Measurements from ENCODE around the gene UQCC3. TPM values are rescaled to one million over a fixed set of nuclear protein-coding genes. Genes with fewer than 3 reads are reported as not detected.

The UQCC3 gene
- total and polyA plus RNA-seq, 2 experiments from 2014 or later: 5.9 to 14.5 TPM

DNA sequence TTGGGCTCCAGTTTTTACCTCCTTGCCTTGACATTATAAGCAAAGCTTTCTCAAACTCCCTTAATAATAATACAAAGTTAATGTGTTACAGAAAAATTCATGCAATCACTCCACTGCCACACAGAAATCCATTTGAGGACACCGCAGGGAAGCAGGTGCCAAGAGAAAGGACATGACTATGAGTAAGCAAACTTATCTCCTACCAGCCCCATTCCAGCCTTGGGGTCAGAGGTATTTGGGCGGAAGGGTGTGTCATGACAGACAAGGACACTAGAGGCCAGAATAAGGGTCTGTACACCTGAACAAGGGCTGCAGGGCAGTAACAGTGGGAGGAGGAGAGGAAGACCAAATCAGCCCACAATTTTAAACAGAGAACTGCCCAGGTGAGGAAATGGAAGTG lies 41.9 kb downstream of the UQCC3 start:
- peaks cover 53% of the 10 kb centered on the region for H3K79me2 ChIP-seq (ENCODE audit: insufficient read depth)
- peak overlapping the region; percentile 18; the same call in 1 of the 2 replicates for H3K27ac ChIP-seq
- TF ChIP-seq EZH2 (IDR thresholded peaks at IDR 0.05; ENCODE audit: insufficient read depth, poor library complexity, severe bottlenecking): no peak
- H3K36me3 ChIP-seq (ENCODE audit: low read depth): peaks cover 60% of the 10 kb centered on the region
- WGBS, 2 experiments (ENCODE audit: low coverage in 1 of 2, low lambda C conversion rate in 2 of 2, missing lambda C conversion rate in 2 of 2): 94 to 98% methylated on average over 2 of the region's 2 CpGs
- no peak overlapping the region for H3K9ac ChIP-seq
- DNase-seq: no peak
- no peaks in the 10 kb centered on the region for H3K27me3 ChIP-seq (replicated peaks; ENCODE audit: insufficient read depth)
- no peak overlapping the region for H3K4me3 ChIP-seq
- in situ Hi-C loops (cut with MboI): no loop called here
- no peaks in the 10 kb centered on the region for H3K9me2 ChIP-seq (ENCODE audit: insufficient read depth)
- H3K4me2 ChIP-seq (ENCODE audit: unreplicated experiment): no peak overlapping the region
- H2AFZ ChIP-seq: no peak overlapping the region
- peaks cover 75% of the 10 kb centered on the region for H3F3A ChIP-seq (ENCODE audit: insufficient read depth)
- peaks cover 9% of the 10 kb centered on the region for H3K4me1 ChIP-seq (ENCODE audit: insufficient read depth)
- H3K9me3 ChIP-seq (ENCODE audit: low read depth): no peaks in the 10 kb centered on the region
- no peaks in the 10 kb centered on the region for H4K20me1 ChIP-seq (ENCODE audit: insufficient read depth)

- H3K27me3 ChIP-seq (replicated peaks; ENCODE audit: insufficient read depth): no peaks in the 10 kb centered on the region
- 62 to 67% methylated on average over 24 of the region's 24 CpGs for WGBS, 2 experiments (ENCODE audit: low coverage in 1 of 2, low lambda C conversion rate in 2 of 2, missing lambda C conversion rate in 2 of 2)
- TF ChIP-seq EZH2phosphoT487 (IDR thresholded peaks at IDR 0.05; ENCODE audit: insufficient read depth, low read depth) (no peak), EZH2 (IDR thresholded peaks at IDR 0.05; ENCODE audit: insufficient read depth, poor library complexity, severe bottlenecking) (no peak)
- peaks cover 74% of the 10 kb centered on the region for H3K79me2 ChIP-seq (ENCODE audit: insufficient read depth)
- H2AFZ ChIP-seq: no peak overlapping the region
- H3K9me2 ChIP-seq (ENCODE audit: insufficient read depth): no peaks in the 10 kb centered on the region
- peaks cover 76% of the 10 kb centered on the region for H3K36me3 ChIP-seq (ENCODE audit: low read depth)
- DNase-seq: no peak
- H3K4me2 ChIP-seq (ENCODE audit: unreplicated experiment): no peak overlapping the region
- no peaks in the 10 kb centered on the region for H3K9me3 ChIP-seq (ENCODE audit: low read depth)
- no peaks in the 10 kb centered on the region for H4K20me1 ChIP-seq (ENCODE audit: insufficient read depth)
- H3F3A ChIP-seq (ENCODE audit: insufficient read depth): peaks cover 75% of the 10 kb centered on the region
- no peak overlapping the region for H3K9ac ChIP-seq
- in situ Hi-C loops (cut with MboI): no loop called here
- H3K4me1 ChIP-seq (ENCODE audit: insufficient read depth): 0 out of 2 replicates have a peak, but pooled peaks cover 8% of the 10 kb centered on the region
- H3K27ac ChIP-seq: no peak overlapping the region; the same call in 1 of the 2 replicates
- no peak overlapping the region for H3K4me3 ChIP-seq
These were observed 44.0 kb downstream of the UQCC3 start for GRCh38 chr11:62715150-62716130.

DNA sequence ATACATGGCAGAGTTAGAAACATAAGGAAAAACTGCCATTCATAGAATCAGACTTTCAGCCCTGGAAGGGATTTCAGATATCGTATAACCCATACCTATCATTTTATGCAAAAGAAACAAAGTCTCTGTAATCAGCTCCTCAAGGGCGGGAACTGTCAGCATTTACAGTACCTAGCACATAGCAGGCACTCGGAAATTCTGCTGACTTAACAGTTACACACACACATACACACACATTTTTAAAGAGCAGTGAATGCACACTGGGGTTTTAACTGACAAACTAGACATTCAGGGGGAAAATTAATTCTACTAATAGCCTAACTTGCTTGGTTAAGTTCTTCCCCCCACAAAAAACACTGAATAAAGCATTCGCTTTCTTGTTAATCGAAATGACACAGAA lies 44.7 kb downstream of the UQCC3 start:
- H3K79me2 ChIP-seq (ENCODE audit: insufficient read depth): peaks cover 82% of the 10 kb centered on the region
- H3K4me1 ChIP-seq (ENCODE audit: insufficient read depth): 0 out of 2 replicates have a peak, but pooled peaks cover 8% of the 10 kb centered on the region
- no peak overlapping the region for H3K9ac ChIP-seq
- H3K27me3 ChIP-seq (replicated peaks; ENCODE audit: insufficient read depth): no peaks in the 10 kb centered on the region
- H4K20me1 ChIP-seq (ENCODE audit: insufficient read depth): no peaks in the 10 kb centered on the region
- no peaks in the 10 kb centered on the region for H3K9me2 ChIP-seq (ENCODE audit: insufficient read depth)
- no peak overlapping the region for H3K4me3 ChIP-seq
- no peak for DNase-seq
- H2AFZ ChIP-seq: no peak overlapping the region
- H3K27ac ChIP-seq: no peak overlapping the region; the same call in 1 of the 2 replicates
- H3F3A ChIP-seq (ENCODE audit: insufficient read depth): peaks cover 67% of the 10 kb centered on the region
- no peaks in the 10 kb centered on the region for H3K9me3 ChIP-seq (ENCODE audit: low read depth)
- WGBS, 2 experiments (ENCODE audit: low coverage in 1 of 2, low lambda C conversion rate in 2 of 2, missing lambda C conversion rate in 2 of 2): 72 to 73% methylated on average over 5 of the region's 5 CpGs
- in situ Hi-C loops (cut with MboI): no loop called here
- H3K4me2 ChIP-seq (ENCODE audit: unreplicated experiment): no peak overlapping the region
- H3K36me3 ChIP-seq (ENCODE audit: low read depth): peaks cover 75% of the 10 kb centered on the region
- no peak for TF ChIP-seq EZH2 (IDR thresholded peaks at IDR 0.05; ENCODE audit: insufficient read depth, poor library complexity, severe bottlenecking)
- no peak for TF ChIP-seq EZH2phosphoT487 (IDR thresholded peaks at IDR 0.05; ENCODE audit: insufficient read depth, low read depth)

- 0 out of 2 replicates have a peak, but pooled peaks cover 8% of the 10 kb centered on the region for H3K4me1 ChIP-seq (ENCODE audit: insufficient read depth)
- H4K20me1 ChIP-seq (ENCODE audit: insufficient read depth): no peaks in the 10 kb centered on the region
- H3K4me2 ChIP-seq (ENCODE audit: unreplicated experiment): no peak overlapping the region
- no peak overlapping the region for H3K9ac ChIP-seq
- no peak overlapping the region for H2AFZ ChIP-seq
- no peak for DNase-seq
- no peaks in the 10 kb centered on the region for H3K9me2 ChIP-seq (ENCODE audit: insufficient read depth)
- H3K36me3 ChIP-seq (ENCODE audit: low read depth): peaks cover 78% of the 10 kb centered on the region
- in situ Hi-C loops (cut with MboI): no loop called here
- peaks cover 88% of the 10 kb centered on the region for H3K79me2 ChIP-seq (ENCODE audit: insufficient read depth)
- H3K4me3 ChIP-seq: no peak overlapping the region
- no peaks in the 10 kb centered on the region for H3K27me3 ChIP-seq (replicated peaks; ENCODE audit: insufficient read depth)
- peaks cover 61% of the 10 kb centered on the region for H3F3A ChIP-seq (ENCODE audit: insufficient read depth)
- H3K9me3 ChIP-seq (ENCODE audit: low read depth): no peaks in the 10 kb centered on the region
- TF ChIP-seq EZH2phosphoT487 (IDR thresholded peaks at IDR 0.05; ENCODE audit: insufficient read depth, low read depth): no peak
- TF ChIP-seq EZH2 (IDR thresholded peaks at IDR 0.05; ENCODE audit: insufficient read depth, poor library complexity, severe bottlenecking): no peak
- WGBS, 2 experiments (ENCODE audit: low coverage in 1 of 2, low lambda C conversion rate in 2 of 2, missing lambda C conversion rate in 2 of 2): 84 to 85% methylated on average over 11 of the region's 11 CpGs
- H3K27ac ChIP-seq: no peak overlapping the region; the same call in 1 of the 2 replicates
These were observed 45.3 kb downstream of the UQCC3 start for GRCh38 chr11:62716816-62717215.

Data from GM23248 (cell line).